HepG2 (cell line): ENCODE results near the gene GNA15. TPM values are rescaled to one million over a fixed set of nuclear protein-coding genes. Genes with fewer than 3 reads are reported as not detected.

Source experiments
- CREB1 ChIP-seq, 2 experiments: fragments of 450-650 bp in 1 of 2; IDR thresholded peaks; 2 replicates each; pipeline ENCODE4 v1.6.1; 2016 to 2017; ENCODE audit warnings: control low read depth in 1 of 2, mild to moderate bottlenecking in 1 of 2, missing compliant biosample characterization in 1 of 2, missing genetic modification characterization in 1 of 2
- GABPB1 ChIP-seq: IDR thresholded peaks from 2 replicates; pipeline ENCODE4 v1.6.1; 2016; ENCODE audit warnings: mild to moderate bottlenecking, missing genetic modification reagents, moderate library complexity, missing compliant biosample characterization
- KDM1A ChIP-seq: IDR thresholded peaks from 2 replicates; pipeline ENCODE4 v1.6.1; 2016; ENCODE audit warnings: missing compliant biosample characterization
- ZBTB49 ChIP-seq: sonication (generic); formaldehyde crosslinking; IDR thresholded peaks from 2 replicates; pipeline ENCODE4 v1.4.0; 2020; ENCODE audit warnings: missing genetic modification reagents, borderline replicate concordance
- ZNF224 ChIP-seq: sonication (generic); formaldehyde crosslinking; IDR thresholded peaks from 2 replicates; pipeline ENCODE4 v1.5.0; 2020; ENCODE audit warnings: mild to moderate bottlenecking, missing genetic modification reagents
- ZNF281 ChIP-seq: sonication (generic); formaldehyde crosslinking; IDR thresholded peaks from 2 replicates; pipeline ENCODE4 v1.4.0; 2020; ENCODE audit warnings: missing genetic modification reagents, borderline replicate concordance
- ZNF414 ChIP-seq: sonication (generic); formaldehyde crosslinking; IDR thresholded peaks from 2 replicates; pipeline ENCODE4 v1.5.0; 2020; ENCODE audit warnings: missing genetic modification reagents
- ZNF431 ChIP-seq: sonication (generic); formaldehyde crosslinking; IDR thresholded peaks from 2 replicates; pipeline ENCODE4 v1.9.0; 2022; ENCODE audit warnings: missing genetic modification reagents, low read depth, mild to moderate bottlenecking, borderline replicate concordance
- ZNF557 ChIP-seq: sonication (generic); formaldehyde crosslinking; IDR thresholded peaks from 2 replicates; pipeline ENCODE4 v1.4.0; 2020; ENCODE audit warnings: missing genetic modification reagents
- polyA plus RNA-seq, 8 experiments: library from polyadenylated mRNA; depleted of rRNA in 3 of 8; stranded (reverse) in 7 of 8; unstranded in 1 of 8; fragments of >200 nt; fragmentation: Illumina TruSeq in 4 of 8; extraction: Trizol in 4 of 8; gene quantifications; 2 replicates each; pipeline versions ENCODE4 v1.2.1 to v1.2.3, GENCODE V29; 2011 to 2016; ENCODE audit warnings: low read depth in 4 of 8, missing spikeins in 1 of 8, mixed read lengths in 1 of 8; ENCODE audit not compliant: insufficient read depth in 1 of 8
- total RNA-seq, 5 experiments: library from RNA; depleted of rRNA; stranded (reverse); fragments of >200 nt; fragmentation: Illumina TruSeq; extraction: Trizol; gene quantifications; 2 replicates each; pipeline ENCODE4 v1.2.3, GENCODE V29; 2016; ENCODE audit warnings: low read depth in 1 of 5
- TF ChIP-seq, protein P1 (sequence below): sonication (generic); formaldehyde crosslinking; IDR thresholded peaks from 2 replicates; pipeline ENCODE4 v1.4.0; 2020; ENCODE audit warnings: mild to moderate bottlenecking, low read depth, missing genetic modification reagents
- TF ChIP-seq, protein P2 (sequence below): IDR thresholded peaks from 2 replicates; pipeline ENCODE4 v1.6.1; 2012; ENCODE audit warnings: inconsistent platforms

GNA15 gene
- total and polyA plus RNA-seq, 2 of the 13 experiments (the other 11 are each of a cell fraction or from before 2014, with no cell fraction given) = not detected

GRCh38 chr19:3154957-3155736 is 19.3 kb downstream of the GNA15 start (continued):
- TF ChIP-seq ZBTB49 (CRISPR knock-in tag) = no peak
- TF ChIP-seq, protein P1, sequence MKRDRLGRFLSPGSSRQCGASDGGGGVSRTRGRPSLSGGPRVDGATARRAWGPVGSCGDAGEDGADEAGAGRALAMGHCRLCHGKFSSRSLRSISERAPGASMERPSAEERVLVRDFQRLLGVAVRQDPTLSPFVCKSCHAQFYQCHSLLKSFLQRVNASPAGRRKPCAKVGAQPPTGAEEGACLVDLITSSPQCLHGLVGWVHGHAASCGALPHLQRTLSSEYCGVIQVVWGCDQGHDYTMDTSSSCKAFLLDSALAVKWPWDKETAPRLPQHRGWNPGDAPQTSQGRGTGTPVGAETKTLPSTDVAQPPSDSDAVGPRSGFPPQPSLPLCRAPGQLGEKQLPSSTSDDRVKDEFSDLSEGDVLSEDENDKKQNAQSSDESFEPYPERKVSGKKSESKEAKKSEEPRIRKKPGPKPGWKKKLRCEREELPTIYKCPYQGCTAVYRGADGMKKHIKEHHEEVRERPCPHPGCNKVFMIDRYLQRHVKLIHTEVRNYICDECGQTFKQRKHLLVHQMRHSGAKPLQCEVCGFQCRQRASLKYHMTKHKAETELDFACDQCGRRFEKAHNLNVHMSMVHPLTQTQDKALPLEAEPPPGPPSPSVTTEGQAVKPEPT = no peak
- no peak for TF ChIP-seq ZNF414
- TF ChIP-seq ZNF281 (CRISPR knock-in tag) = 0 out of 2 replicates have a peak, but pooled peaks have one; percentile 14
- TF ChIP-seq ZNF431 (CRISPR knock-in tag) = no peak
- TF ChIP-seq ZNF224 (CRISPR knock-in tag) = no peak
- TF ChIP-seq KDM1A (CRISPR knock-in tag) = peak; percentile 67; the same call in 1 of the 2 replicates
- TF ChIP-seq GABPB1 (CRISPR knock-in tag) = 0 out of 2 replicates have a peak, but pooled peaks have one; percentile 13
- no peak for TF ChIP-seq ZNF557 (CRISPR knock-in tag)
- TF ChIP-seq, protein P2, sequence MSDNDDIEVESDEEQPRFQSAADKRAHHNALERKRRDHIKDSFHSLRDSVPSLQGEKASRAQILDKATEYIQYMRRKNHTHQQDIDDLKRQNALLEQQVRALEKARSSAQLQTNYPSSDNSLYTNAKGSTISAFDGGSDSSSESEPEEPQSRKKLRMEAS = no peak
- TF ChIP-seq CREB1 (IDR thresholded peaks at IDR 0.05) = no peak
- peak; percentile 30; the same call in 1 of the 2 replicates for TF ChIP-seq CREB1 (CRISPR knock-in tag; IDR thresholded peaks at IDR 0.05)
